Occipital lobe (tissue), 2 donors: ENCODE data around the gene KIAA0825. TPM values are rescaled to one million over a fixed set of nuclear protein-coding genes. Genes with fewer than 3 reads are reported as not detected.

Source experiments
- DNase-seq: peaks from one replicate; lab custom pipeline; 2025; lab: John Stamatoyannopoulos, UW
- total RNA-seq: library from RNA; depleted of rRNA; stranded (reverse); fragments of >200 nt; gene quantifications from one replicate; pipeline ENCODE4 v1.2.3, GENCODE V29; 2014

KIAA0825 gene
- total RNA-seq = 37.6 TPM

- peak; percentile 82 for DNase-seq
Observed at GRCh38 chr5:94618493-94619328, at the start of gene KIAA0825, which contains the start of gene SLF1. KIAA0825 (minus strand) TSS chr5:94618604; CDS start chr5:94537126, 81,478 bp downstream. SLF1 (plus strand) TSS chr5:94618669; CDS start chr5:94628811, 10,142 bp downstream.

GRCh38 chr5:94667937-94668336, 49.5 kb upstream of the KIAA0825 start:
- DNase-seq = no peak

DNA sequence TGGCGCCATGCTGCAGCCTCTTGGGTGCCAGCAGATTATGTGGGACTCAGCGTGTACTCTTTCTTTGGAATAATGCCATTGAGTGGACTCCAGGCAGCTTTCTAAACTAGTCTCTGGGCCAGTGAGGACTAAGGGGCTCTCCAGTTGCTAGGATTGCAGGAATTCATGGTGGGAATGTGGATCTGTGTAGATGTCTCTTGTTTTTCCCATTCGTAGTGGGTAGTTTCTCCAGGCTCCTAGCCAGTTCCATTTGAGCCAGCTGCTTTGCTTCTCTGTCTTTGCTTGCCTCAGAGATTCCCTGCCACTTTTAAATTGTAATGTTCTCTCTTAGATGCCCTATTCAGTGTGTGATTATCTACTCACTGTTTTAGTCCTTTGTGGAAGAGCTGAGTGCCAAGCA, 42.7 kb upstream of the KIAA0825 start:
- no peak for DNase-seq

DNA sequence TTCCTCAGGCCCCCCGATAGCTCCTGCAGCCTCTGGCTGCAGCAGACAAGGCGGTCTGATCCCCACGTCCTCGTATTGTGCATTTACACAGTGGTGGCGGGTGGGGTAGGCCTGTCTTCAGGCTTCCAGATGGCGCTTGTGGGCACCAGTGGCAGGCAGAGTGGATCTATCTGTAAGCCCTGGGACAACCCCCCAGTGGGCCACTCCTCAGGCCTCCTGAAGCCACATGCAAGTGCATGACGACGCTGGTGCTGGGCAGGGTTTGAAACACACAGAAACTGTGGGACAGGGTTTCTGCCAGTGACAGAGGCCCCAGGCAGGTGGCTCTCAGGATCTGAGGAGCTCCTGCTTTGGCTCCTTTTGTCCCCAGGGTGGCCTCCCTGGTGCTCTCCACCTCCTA, 42.1 kb upstream of the KIAA0825 start:
- no peak for DNase-seq

DNA sequence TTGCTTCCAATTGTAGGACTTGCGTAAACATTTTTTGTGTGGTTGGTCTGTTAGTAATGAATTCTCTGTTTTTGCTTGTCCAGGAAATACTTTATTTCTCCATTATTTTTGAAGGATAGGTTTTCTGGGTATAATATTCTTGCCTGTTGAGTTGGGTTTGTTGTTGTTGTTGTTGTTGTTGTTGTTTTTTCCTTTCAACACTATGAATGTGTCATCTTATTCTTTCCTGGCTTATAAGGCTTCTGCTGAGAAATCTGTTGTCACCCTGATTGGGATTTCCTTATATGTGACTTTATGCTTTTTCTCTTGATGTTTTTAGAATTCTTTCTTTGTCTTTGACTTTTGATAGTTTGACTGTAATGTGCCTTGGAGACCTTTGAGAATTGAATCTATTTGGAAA, 39.9 kb upstream of the KIAA0825 start:
- no peak for DNase-seq

DNA sequence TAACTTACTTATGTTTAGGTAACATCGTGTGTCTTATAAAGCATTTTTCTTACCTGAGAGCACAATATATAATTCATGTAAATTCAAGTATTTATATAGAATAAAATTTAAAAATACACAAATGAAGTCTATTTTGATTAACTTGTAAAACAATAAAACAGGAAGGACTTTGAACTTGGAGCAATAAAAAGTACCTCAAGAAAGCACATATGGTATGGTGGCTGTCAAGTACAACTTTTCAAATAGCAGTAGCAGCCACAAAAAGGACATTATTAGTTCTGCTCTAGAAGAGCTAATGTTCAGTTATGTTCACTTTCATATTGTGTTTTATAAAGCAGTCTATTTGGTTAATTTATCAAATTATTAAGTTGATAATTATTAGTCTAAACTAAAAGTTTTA, 31.5 kb upstream of the KIAA0825 start:
- no peak for DNase-seq

- DNase-seq = no peak
Observed at GRCh38 chr5:94646758-94647157, 28.4 kb upstream of the KIAA0825 start.

GRCh38 chr5:94645053-94645452, 26.6 kb upstream of the KIAA0825 start:
- DNase-seq = no peak

DNA sequence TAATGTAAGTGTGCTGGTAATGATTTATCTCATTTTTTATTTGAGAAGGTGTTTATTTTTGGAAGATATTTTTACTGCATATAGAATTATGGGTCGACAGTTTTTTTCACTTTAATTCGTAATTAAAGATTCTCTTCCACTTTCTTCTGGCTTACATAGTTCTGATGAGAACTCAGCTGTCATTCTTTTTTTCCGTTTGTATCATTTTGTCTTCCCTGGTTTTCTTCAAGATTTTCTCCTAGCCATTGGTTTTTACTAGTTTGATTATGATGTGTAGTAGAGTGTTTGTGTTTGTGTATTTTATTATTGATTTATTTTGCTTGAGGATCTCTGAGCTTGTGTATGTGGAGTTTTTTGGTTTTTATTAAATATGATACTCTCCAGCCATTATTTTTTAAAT, 21.8 kb upstream of the KIAA0825 start:
- no peak for DNase-seq

- no peak for DNase-seq
Observed at GRCh38 chr5:94632024-94632423, 13.6 kb upstream of the KIAA0825 start.

DNA sequence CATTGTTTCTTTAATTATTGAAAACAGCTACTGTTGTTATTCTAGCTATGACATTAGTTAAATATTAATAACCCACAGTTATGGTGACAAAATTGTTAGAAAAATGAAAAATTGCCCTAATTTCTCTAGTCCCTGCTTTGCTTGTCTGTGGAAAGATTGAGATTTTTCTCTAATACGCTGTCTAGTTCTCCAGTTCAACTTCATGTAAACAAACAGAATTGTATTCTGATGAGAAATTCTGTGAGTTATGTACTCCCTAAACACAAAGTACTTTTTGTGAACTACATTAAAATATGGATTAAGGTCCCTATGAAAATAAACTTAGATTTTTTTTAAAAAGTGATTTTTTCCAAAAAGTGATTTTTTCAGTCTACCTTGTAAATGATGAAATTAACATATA, 8.8 kb upstream of the KIAA0825 start:
- DNase-seq = no peak

- no peak for DNase-seq
Observed at GRCh38 chr5:94623877-94624276, 5.5 kb upstream of the KIAA0825 start.

DNA sequence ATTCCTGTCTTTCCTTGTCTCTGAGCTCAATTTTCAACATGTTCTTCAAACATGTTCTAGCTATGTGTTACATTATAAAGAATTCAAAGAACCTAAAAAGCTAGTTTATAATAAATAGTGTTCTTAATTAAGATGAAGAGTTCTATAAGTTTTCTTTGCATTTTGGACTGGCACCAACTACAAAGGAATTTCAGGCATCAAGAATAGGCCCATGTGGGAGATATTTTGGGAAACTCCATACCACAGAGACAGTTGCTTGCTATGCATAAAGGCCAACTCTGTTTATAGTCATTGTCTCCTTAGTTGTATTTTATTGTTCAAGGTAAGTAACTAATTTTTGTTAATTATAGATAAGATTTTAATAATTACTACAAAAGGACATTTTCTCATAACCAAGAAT, 4.6 kb upstream of the KIAA0825 start:
- no peak for DNase-seq

DNA sequence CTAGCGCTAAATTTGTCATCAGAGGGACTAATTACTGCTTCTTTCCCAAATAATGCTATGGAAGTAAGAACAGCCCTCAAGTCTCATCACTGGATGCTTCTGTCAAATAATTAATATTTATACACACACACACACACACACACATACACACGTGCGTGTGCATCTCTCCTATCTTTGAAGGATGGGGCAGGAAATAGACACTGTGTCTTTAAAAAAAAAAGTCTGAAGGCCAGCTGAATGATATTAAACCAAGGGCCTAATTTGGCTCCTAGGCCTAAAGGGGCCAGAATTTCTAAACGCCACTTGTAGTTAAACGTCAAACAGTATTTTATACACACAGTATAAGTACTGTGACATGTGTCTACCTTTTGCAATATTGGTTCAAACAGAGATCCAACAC, 3.4 kb upstream of the KIAA0825 start:
- DNase-seq = no peak

GRCh38 chr5:94620256-94620655, 1.9 kb upstream of the KIAA0825 start:
- no peak for DNase-seq

- DNase-seq = peak; percentile 65
Observed at GRCh38 chr5:94618029-94618492, 343 bp downstream of the KIAA0825 start.

DNA sequence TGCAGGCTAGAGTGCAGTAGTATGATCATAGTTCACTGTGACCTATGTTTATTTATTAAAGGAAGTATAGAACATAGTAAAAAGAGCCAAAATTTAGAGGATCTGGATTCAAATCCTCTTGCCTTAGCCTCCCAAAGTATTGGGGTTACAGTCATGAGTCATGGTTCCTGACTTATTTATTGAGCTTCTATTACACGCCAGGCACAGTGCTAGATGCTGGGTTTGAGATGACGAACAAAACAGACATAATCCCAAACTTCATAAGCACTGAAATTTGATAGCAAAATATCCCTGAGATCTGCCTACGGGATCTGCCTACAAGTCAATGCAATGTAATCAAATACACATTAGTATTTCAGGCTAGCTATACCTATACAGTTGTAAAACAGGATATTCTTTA, 2.5 kb downstream of the KIAA0825 start:
- no peak for DNase-seq

DNA sequence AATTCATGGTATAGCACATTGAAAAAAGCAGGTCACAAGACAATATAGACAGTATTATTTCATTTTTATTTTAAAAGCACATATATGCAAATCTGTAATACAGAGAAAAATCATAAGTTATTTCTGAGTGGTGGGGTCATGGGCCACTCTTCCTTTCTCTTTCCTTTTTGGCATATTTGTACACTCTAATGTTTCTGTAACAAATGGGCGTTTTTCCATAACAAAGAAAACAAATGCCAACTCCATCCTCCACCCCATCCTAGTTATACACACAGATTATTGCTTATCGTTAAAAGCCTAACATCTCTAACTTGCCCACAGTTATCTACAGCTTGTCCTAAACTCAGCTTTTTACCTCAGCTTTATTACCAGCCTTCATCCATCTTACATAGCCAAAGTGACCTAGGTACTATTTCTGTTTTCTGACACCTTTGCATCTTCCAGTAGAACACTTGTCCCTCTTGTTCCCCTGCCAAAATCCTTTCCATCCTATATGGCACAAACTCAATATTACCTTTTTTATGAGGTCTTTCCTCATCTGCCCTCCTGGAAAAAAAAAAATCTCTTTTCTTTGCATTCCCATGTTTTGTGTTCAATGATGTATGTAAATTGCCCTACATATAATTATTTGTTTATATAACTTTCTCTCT, 4.1 kb downstream of the KIAA0825 start:
- no peak for DNase-seq

DNA sequence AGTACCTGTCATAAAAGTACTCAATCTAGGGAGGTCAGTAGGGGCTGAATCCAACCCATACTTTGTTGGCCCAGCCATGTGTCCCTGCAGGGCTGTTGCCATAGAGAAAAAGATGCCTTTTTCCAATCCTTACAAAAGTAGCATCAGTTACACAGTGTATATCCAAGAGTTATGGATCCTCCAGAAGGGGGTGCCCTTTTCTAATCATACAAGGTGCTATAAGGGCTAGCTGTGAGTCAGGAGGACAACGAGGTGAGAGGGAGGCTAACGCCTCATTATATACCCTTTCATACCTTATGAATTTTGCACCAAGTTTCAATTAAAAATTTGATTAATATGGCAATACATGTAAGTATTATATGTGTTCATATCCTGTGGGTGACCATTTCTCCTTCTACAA, 4.8 kb downstream of the KIAA0825 start:
- no peak for DNase-seq

DNA sequence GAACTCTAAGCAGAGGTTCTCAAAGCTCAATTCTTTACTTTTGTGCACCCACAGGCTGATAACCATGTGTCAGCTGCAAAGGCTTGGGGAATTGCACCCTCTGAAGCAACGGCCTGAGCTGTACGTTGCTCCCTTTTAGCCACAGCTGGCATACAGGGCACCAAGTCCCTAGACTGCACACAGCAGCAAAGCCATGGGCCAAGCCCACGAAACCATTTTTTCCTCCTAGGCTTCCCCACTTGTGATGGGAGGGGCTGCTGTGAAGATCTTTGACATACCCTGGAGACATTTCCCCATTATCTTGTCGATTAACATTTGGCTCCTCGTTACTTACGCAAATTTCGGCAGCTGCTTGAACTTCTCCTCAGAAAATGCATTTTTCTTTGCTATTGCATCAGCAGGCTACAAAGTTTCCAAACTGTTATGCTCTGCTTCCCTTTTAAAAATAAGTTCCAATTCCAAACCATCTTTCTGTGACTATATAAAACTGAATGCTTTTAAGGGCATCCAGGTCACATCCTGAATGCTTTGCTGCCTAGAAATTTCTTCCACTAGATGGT, 23.0 kb downstream of the KIAA0825 start:
- no peak for DNase-seq

GRCh38 chr5:94577466-94578245, 40.7 kb downstream of the KIAA0825 start:
- DNase-seq = no peak

GRCh38 chr5:94575196-94575595, 43.2 kb downstream of the KIAA0825 start:
- no peak for DNase-seq
